Measurements from ENCODE around the gene OR5B3. TPM values are rescaled to one million over a fixed set of nuclear protein-coding genes. Genes with fewer than 3 reads are reported as not detected.
"Not testable (repeated sequence)": the region's sequence is repeated elsewhere in the genome, so short reads cannot be mapped to it uniquely, and the experiment has no call there.

The OR5B3 gene
- total and polyA plus RNA-seq, 2 experiments from 2014 or later = not detected

DNA sequence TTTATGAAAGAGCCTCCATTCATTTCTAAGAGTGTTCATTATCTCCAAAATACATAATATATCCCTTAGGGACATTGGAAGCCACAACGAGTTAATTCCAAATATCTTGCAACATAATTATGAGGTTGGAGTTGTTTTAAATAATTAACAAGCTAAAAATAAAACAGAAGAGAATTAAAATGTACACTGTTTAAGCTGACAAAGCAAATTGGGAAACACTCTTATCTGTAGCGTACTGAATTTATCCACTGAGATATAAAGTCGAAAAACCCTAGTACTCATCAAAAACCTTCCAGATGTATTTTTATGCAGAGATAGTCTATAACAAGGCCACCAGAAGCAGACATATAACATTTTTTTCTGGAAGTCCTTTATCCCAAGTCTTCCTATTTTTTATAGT, 27.5 kb upstream of the OR5B3 start:
- Histone ChIP-seq H3K4me1 (ENCODE audit: low read depth) (no peaks in the 10 kb centered on the region), H3K36me3 (no peaks in the 10 kb centered on the region), H3K9me3 (ENCODE audit: low read depth) (no peaks in the 10 kb centered on the region), H3K4me3 (no peak overlapping the region), H3K27ac (no peak overlapping the region), H3K27me3 (no peaks in the 10 kb centered on the region)
- TF ChIP-seq, protein P1, sequence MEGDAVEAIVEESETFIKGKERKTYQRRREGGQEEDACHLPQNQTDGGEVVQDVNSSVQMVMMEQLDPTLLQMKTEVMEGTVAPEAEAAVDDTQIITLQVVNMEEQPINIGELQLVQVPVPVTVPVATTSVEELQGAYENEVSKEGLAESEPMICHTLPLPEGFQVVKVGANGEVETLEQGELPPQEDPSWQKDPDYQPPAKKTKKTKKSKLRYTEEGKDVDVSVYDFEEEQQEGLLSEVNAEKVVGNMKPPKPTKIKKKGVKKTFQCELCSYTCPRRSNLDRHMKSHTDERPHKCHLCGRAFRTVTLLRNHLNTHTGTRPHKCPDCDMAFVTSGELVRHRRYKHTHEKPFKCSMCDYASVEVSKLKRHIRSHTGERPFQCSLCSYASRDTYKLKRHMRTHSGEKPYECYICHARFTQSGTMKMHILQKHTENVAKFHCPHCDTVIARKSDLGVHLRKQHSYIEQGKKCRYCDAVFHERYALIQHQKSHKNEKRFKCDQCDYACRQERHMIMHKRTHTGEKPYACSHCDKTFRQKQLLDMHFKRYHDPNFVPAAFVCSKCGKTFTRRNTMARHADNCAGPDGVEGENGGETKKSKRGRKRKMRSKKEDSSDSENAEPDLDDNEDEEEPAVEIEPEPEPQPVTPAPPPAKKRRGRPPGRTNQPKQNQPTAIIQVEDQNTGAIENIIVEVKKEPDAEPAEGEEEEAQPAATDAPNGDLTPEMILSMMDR (IDR thresholded peaks at IDR 0.05; ENCODE audit: low read depth, low read length) = no peak
- no peak for DNase-seq (ENCODE audit: low read depth in 1 of 2, low spot score in 1 of 2)

DNA sequence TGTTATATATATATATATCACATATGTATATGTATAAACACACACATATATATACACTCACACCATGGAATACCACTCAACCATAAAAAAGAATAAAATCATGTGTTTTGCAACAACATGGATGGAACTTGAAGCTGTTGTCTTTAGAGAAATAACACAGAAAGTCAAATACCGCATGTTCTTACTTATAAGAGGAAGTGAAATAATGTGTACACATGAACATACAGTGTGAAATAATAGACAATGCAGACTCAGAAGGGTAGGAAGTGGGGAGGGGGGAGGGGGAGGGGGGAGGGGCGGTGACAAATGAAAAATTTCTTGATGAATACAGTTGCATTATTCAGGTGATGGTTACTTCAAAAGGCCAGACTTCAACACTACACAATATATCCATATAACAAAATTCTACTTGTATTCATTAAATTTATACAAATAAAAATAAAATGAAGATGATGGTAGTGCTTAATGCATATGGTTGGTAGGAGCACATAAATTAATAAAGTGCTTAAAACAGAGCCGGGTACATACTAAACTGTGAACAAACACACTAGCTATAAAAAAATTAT, 27.0 kb upstream of the OR5B3 start:
- no peaks in the 10 kb centered on the region for H3K4me1 ChIP-seq (ENCODE audit: low read depth)
- TF ChIP-seq, protein P1 (IDR thresholded peaks at IDR 0.05; ENCODE audit: low read depth, low read length) = no peak
- no peaks in the 10 kb centered on the region for H3K36me3 ChIP-seq
- no peaks in the 10 kb centered on the region for H3K9me3 ChIP-seq (ENCODE audit: low read depth)
- DNase-seq (ENCODE audit: low read depth in 1 of 2, low spot score in 1 of 2) = no peak
- H3K27me3 ChIP-seq = no peaks in the 10 kb centered on the region
- H3K27ac ChIP-seq = no peak overlapping the region
- no peak overlapping the region for H3K4me3 ChIP-seq

DNA sequence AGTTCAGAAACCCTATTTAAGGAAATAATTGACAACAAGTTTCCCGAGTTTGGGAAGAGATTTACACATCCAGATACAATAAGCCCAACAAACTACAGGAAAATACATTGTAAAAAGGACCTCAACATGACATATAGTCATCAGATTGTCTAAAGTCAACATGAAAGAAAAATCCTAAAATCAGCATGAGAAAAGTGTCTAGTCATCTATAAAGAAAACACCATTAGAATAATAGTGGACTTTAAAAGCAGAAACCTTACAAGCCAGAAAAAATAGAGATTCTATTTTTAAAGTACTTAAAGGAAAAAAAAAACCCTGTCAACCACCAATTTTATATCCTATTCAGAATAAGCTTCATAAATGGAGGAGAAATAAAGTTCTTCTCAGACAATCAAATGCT, 22.6 kb upstream of the OR5B3 start:
- Histone ChIP-seq H3K27me3 (no peaks in the 10 kb centered on the region), H3K9me3 (ENCODE audit: low read depth) (no peaks in the 10 kb centered on the region), H3K4me1 (ENCODE audit: low read depth) (no peaks in the 10 kb centered on the region), H3K4me3 (no peak overlapping the region), H3K27ac (no peak overlapping the region), H3K36me3 (no peaks in the 10 kb centered on the region)
- no peak for DNase-seq (ENCODE audit: low read depth in 1 of 2, low spot score in 1 of 2)
- TF ChIP-seq, protein P1 (IDR thresholded peaks at IDR 0.05; ENCODE audit: low read depth, low read length) = no peak

DNA sequence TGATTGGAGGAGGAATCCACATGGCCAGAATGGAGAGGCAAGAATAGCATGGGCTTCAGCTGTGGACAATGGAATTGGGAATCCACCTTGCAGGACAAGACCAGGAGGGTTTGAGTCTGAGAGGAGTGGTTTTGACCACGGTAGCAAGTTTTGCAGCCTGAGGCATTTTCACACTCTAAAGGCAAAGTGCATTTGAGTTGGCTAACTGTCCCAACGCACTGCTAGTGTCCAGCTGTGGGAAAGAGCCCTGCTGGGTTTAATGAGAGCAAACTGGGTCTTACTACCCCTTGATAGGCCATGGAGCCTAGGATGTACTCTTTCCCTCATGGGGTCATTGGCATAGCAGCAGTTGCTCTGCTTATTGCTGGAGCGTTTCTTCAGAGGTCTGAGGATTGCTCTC, 21.3 kb upstream of the OR5B3 start, which contains the start of gene OR5B2:
Gene OR5B2 (minus strand): TSS at position 101 of the 400 bp plus-strand sequence. CDS start 4,860 bp downstream, outside the sequence.
- Histone ChIP-seq H3K4me1 (ENCODE audit: low read depth) (no peaks in the 10 kb centered on the region), H3K27me3 (no peaks in the 10 kb centered on the region), H3K36me3 (no peaks in the 10 kb centered on the region), H3K9me3 (ENCODE audit: low read depth) (no peaks in the 10 kb centered on the region), H3K4me3 (no peak within 1 kb of the TSS), H3K27ac (no peak within 1 kb of the TSS)
- DNase-seq (ENCODE audit: low read depth in 1 of 2, low spot score in 1 of 2) = no peak
- TF ChIP-seq, protein P1 (IDR thresholded peaks at IDR 0.05; ENCODE audit: low read depth, low read length) = no peak

DNA sequence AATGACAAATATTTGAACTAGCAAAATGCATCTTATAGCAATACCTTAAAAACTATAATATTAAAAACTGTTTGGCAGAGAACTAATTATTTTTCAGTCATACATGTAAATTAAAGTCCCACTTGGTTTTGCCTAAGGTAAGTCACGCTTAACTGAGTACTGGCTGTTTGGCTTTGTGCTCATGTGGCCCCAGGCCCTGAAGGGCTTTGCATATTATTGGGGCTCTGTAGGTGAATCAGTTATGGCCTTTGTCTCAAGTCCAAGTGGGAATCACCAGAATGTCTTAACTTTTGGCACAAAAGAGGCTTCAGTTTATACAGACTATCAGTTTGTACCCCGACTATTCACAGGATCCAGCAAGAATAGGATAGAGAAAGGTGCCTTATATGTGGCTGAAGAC, 7.1 kb downstream of the OR5B3 start:
- not testable (repeated sequence) for H3K36me3 ChIP-seq; H3K4me1 ChIP-seq (ENCODE audit: low read depth); H3K27ac ChIP-seq; H3K4me3 ChIP-seq; H3K27me3 ChIP-seq; H3K9me3 ChIP-seq (ENCODE audit: low read depth); DNase-seq (ENCODE audit: low read depth in 1 of 2, low spot score in 1 of 2)

DNA sequence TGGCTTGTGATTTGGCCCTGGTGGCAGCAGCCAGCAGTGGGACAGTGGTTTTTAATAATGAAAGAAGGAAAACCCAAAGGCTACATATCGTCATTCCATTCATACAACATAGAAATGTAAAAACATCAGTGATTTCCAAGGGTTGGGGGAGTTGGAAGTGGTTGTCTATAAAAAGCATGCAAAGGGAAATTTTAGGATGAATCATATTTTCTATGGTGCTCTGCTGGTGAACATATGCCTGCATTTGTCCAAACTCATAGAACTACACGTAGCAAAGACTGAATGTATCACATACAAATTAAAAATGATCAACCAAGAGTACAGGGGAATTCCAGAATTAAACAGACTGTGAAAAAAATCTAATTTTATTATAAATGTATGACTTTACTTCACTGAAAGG, 11.1 kb downstream of the OR5B3 start:
- Histone ChIP-seq H3K27ac (no peak overlapping the region), H3K4me1 (ENCODE audit: low read depth) (no peaks in the 10 kb centered on the region), H3K27me3 (no peaks in the 10 kb centered on the region), H3K9me3 (ENCODE audit: low read depth) (no peaks in the 10 kb centered on the region), H3K36me3 (no peaks in the 10 kb centered on the region), H3K4me3 (no peak overlapping the region)
- TF ChIP-seq, protein P1 (IDR thresholded peaks at IDR 0.05; ENCODE audit: low read depth, low read length) = no peak
- no peak for DNase-seq (ENCODE audit: low read depth in 1 of 2, low spot score in 1 of 2)

Measured in cardiac muscle cell (in vitro differentiated cells and primary cell).